PC-3 (cell line): ENCODE measurements around the gene GGCX. TPM values are rescaled to one million over a fixed set of nuclear protein-coding genes. Genes with fewer than 3 reads are reported as not detected.

Experiments
- ATAC-seq: fragments of 200-7000 bp; cut with Tn5 transposase; 2 replicates; pipeline ENCODE4 v1.9.1; 2020; ENCODE audit warnings: mild to moderate bottlenecking, moderate library complexity
- BruUV-seq: library from RNA; stranded (reverse); fragments of 400-500 nt; replicated peaks from 2 replicates; lab custom pipeline; 2021; lab: Mats Ljungman, UMichigan
- CTCF ChIA-PET: fragments of 300-600 bp; sonication (Branson Sonifier 250); formaldehyde crosslinking; loops from one replicate; lab custom pipeline; 2022; ENCODE audit warnings: antibody characterized with exemption; lab: Charles Lee
- POLR2A ChIA-PET: fragments of 300-600 bp; sonication (Branson Sonifier 250); formaldehyde crosslinking; loops from one replicate; lab custom pipeline; 2022; ENCODE audit warnings: antibody characterized with exemption; ENCODE audit not compliant: unreplicated experiment; lab: Charles Lee
- DNase-seq: peaks from one replicate; pipeline ENCODE4 v3.0.0-alpha.2; 2015
- H2AFZ ChIP-seq: fragments of 300-600 bp; sonication (generic); 2 replicates; pipeline ENCODE4 v1.6.0; 2016; ENCODE audit warnings: antibody characterized with exemption, low read length
- H3F3A ChIP-seq: fragments of 300-600 bp; sonication (generic); one replicate; pipeline ENCODE4 v1.6.0; 2017; ENCODE audit warnings: antibody characterized with exemption, low read length, control low read depth, mild to moderate bottlenecking; ENCODE audit not compliant: unreplicated experiment
- H3K27ac ChIP-seq: fragments of 300-600 bp; sonication (generic); 2 replicates; pipeline ENCODE4 v1.5.1; 2016; ENCODE audit warnings: mild to moderate bottlenecking, low read length
- H3K27me3 ChIP-seq: fragments of 300-600 bp; sonication (generic); 2 replicates; pipeline ENCODE4 v1.6.1; 2016; ENCODE audit warnings: low read length, mixed read lengths
- H3K36me3 ChIP-seq: fragments of 300-600 bp; sonication (generic); 2 replicates; pipeline ENCODE4 v1.6.1; 2016; ENCODE audit warnings: low read depth, mixed run types, low read length, mixed read lengths
- H3K4me1 ChIP-seq: fragments of 300-600 bp; sonication (generic); 2 replicates; pipeline ENCODE4 v1.5.1; 2016; ENCODE audit warnings: low read length; ENCODE audit not compliant: insufficient read depth
- H3K4me2 ChIP-seq: fragments of 300-600 bp; sonication (generic); 2 replicates; pipeline ENCODE4 v1.6.0; 2016; ENCODE audit warnings: low read length
- H3K4me3 ChIP-seq: fragments of 300-600 bp; sonication (generic); 2 replicates; pipeline ENCODE4 v1.5.1; 2016; ENCODE audit warnings: mild to moderate bottlenecking, low read length, mixed read lengths
- H3K79me2 ChIP-seq: fragments of 300-600 bp; sonication (generic); 2 replicates; pipeline ENCODE4 v1.6.1; 2017; ENCODE audit warnings: low read length, mixed read lengths
- H3K9ac ChIP-seq: fragments of 300-600 bp; sonication (generic); 2 replicates; pipeline ENCODE4 v1.6.0; 2016; ENCODE audit warnings: mild to moderate bottlenecking, low read length
- H3K9me2 ChIP-seq: fragments of 300-600 bp; sonication (generic); replicated peaks from 2 replicates; pipeline ENCODE4 v1.6.1; 2016; ENCODE audit warnings: mixed run types, low read length, mixed read lengths
- H3K9me3 ChIP-seq: fragments of 300-600 bp; sonication (generic); 2 replicates; pipeline ENCODE4 v1.6.1; 2016; ENCODE audit warnings: low read length, mixed read lengths
- H4K20me1 ChIP-seq: fragments of 300-600 bp; sonication (generic); 2 replicates; pipeline ENCODE4 v1.6.1; 2016; ENCODE audit warnings: low read length, mixed read lengths
- EZH2 ChIP-seq: fragments of 300-600 bp; sonication (generic); IDR thresholded peaks from one replicate; pipeline ENCODE4 v1.6.1; 2017; ENCODE audit warnings: antibody characterized with exemption, mild to moderate bottlenecking, low read length; ENCODE audit not compliant: unreplicated experiment
- EZH2phosphoT487 ChIP-seq: fragments of 300-600 bp; sonication (generic); IDR thresholded peaks from 2 replicates; pipeline ENCODE4 v1.6.1; 2018; ENCODE audit warnings: mild to moderate bottlenecking, antibody characterized with exemption, low read length, borderline replicate concordance
- intact Hi-C: fragments of 100-400 bp; cut with micrococcal nuclease; formaldehyde crosslinking; loops from 2 replicates; pipeline ENCODE4 v1.9.0; 2023
- total RNA-seq: library from RNA; depleted of rRNA; stranded (reverse); fragments of >200 nt; gene quantifications from 2 replicates; pipeline ENCODE4 v1.2.3, GENCODE V29; 2014
- TF ChIP-seq, protein P1 (sequence below): fragments of 300-600 bp; sonication (generic); conservative IDR thresholded peaks from 2 replicates; pipeline ENCODE4 v1.5.1; 2017; ENCODE audit warnings: antibody characterized with exemption, low read depth, mild to moderate bottlenecking, low read length

GGCX gene
- total RNA-seq, 1 experiment from 2014 or later: 46.7 TPM

DNA sequence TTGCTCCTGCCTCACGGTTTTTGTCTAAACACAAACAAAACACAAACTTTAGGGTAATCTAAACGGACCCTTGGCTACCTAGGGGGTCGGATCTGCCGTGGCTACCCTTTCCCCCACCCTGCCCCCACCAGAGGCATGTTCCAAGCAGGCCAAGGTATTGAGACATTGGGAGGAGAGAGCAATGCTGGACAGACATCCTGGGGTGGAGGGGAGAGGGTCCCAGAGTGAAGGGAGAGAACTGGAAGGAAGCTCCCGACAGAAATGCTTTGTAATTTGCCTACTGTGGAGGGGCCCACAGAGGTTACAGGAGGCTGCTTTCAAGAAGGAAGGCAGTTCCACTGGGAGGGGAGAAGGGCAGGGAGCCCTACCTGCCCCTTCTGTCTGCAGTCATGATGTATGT lies 36.3 kb downstream of the GGCX start:
- H3K9me3 ChIP-seq: no peaks in the 10 kb centered on the region
- ATAC-seq (no peak), DNase-seq (no peak)
- no peaks in the 10 kb centered on the region; the same call in 1 of the 2 replicates for H3K9me2 ChIP-seq
- no TSS peak for BruUV-seq
- POLR2A ChIA-PET: no interaction called here
- no peaks in the 10 kb centered on the region for H3F3A ChIP-seq
- no peak overlapping the region for H3K27ac ChIP-seq
- intact Hi-C loops: no loop called here
- H3K9ac ChIP-seq: no peak overlapping the region
- H4K20me1 ChIP-seq: no peaks in the 10 kb centered on the region
- 0 out of 2 replicates have a peak overlapping the region, but pooled peaks have one; percentile 19 for H2AFZ ChIP-seq
- CTCF ChIA-PET: no interaction called here
- TF ChIP-seq EZH2: no peak
- no peak for TF ChIP-seq EZH2phosphoT487
- TF ChIP-seq, protein P1, sequence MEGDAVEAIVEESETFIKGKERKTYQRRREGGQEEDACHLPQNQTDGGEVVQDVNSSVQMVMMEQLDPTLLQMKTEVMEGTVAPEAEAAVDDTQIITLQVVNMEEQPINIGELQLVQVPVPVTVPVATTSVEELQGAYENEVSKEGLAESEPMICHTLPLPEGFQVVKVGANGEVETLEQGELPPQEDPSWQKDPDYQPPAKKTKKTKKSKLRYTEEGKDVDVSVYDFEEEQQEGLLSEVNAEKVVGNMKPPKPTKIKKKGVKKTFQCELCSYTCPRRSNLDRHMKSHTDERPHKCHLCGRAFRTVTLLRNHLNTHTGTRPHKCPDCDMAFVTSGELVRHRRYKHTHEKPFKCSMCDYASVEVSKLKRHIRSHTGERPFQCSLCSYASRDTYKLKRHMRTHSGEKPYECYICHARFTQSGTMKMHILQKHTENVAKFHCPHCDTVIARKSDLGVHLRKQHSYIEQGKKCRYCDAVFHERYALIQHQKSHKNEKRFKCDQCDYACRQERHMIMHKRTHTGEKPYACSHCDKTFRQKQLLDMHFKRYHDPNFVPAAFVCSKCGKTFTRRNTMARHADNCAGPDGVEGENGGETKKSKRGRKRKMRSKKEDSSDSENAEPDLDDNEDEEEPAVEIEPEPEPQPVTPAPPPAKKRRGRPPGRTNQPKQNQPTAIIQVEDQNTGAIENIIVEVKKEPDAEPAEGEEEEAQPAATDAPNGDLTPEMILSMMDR: no peak
- H3K4me3 ChIP-seq: no peak overlapping the region
- H3K4me2 ChIP-seq: no peak overlapping the region
- H3K79me2 ChIP-seq: no peaks in the 10 kb centered on the region
- H3K4me1 ChIP-seq: 0 out of 2 replicates have a peak, but pooled peaks cover 5% of the 10 kb centered on the region
- H3K27me3 ChIP-seq: no peaks in the 10 kb centered on the region
- H3K36me3 ChIP-seq: no peaks in the 10 kb centered on the region

DNA sequence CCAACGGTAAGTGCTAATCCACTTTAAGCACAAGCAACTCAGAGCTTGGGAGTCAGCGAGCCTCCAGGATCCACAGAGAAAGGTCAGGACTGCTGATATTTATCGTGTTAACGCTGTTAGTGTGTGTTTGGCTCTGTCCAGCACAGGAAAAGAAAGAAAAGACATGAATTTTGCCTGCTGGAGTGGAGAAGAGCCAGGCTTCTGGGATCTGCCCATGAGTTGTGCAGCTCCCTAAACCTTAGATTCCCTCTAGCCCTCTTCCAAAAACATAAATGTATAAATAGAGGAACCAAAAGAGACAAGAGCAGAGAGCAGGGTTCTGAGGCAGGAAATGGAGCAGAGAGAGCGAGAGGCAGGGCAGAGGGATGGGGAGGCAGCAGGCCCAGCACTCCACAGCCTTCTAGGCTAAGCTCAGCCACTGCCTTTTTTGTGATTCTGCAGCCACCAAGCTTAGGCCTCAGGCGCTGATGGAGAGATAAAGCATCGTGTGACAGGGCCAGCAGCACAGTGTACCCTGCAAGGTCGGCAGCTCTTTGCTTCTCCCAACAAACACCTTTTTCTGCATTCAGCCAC lies 36.9 kb downstream of the GGCX start:
- DNase-seq (no peak), ATAC-seq (peak; percentile 67)
- no peaks in the 10 kb centered on the region; the same call in 1 of the 2 replicates for H3K9me2 ChIP-seq
- H4K20me1 ChIP-seq: no peaks in the 10 kb centered on the region
- no TSS peak for BruUV-seq
- no peaks in the 10 kb centered on the region for H3K27me3 ChIP-seq
- H3K9me3 ChIP-seq: no peaks in the 10 kb centered on the region
- ChIA-PET POLR2A (no interaction called here), CTCF (no interaction called here)
- no peaks in the 10 kb centered on the region for H3K36me3 ChIP-seq
- TF ChIP-seq EZH2: no peak
- TF ChIP-seq EZH2phosphoT487: no peak
- TF ChIP-seq, protein P1: no peak
- H3K79me2 ChIP-seq: no peaks in the 10 kb centered on the region
- H3F3A ChIP-seq: no peaks in the 10 kb centered on the region
- peak overlapping the region; percentile 19 for H2AFZ ChIP-seq
- intact Hi-C loops: no loop called here
- H3K9ac ChIP-seq: no peak overlapping the region
- H3K4me2 ChIP-seq: no peak overlapping the region
- no peak overlapping the region for H3K4me3 ChIP-seq
- H3K4me1 ChIP-seq: 0 out of 2 replicates have a peak, but pooled peaks cover 5% of the 10 kb centered on the region
- no peak overlapping the region for H3K27ac ChIP-seq

DNA sequence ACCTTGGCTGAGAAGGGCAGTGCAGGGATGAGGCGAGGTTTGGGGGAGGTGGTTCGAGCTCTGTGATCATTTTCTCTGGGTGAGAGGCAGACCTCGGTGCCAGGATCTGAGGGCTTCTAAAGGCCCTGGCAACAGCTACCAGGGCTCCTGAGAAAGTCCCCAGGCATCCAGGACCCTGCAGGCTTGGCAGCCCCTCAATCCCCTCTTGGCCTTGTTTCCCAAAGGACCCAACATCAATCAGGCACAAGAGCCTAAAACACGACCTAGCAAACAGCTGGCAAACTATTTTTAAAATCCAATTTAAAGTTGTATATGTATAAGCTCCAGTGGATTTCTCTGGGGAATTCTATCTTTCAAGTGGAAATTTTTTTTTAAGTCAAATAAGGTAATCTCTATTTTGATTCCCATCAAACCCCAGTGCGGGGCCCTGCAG lies 37.4 kb downstream of the GGCX start:
- H4K20me1 ChIP-seq: no peaks in the 10 kb centered on the region
- H2AFZ ChIP-seq: no peak overlapping the region
- H3F3A ChIP-seq: no peaks in the 10 kb centered on the region
- no peak overlapping the region for H3K27ac ChIP-seq
- H3K27me3 ChIP-seq: no peaks in the 10 kb centered on the region
- no peak overlapping the region for H3K9ac ChIP-seq
- 0 out of 2 replicates have a peak, but pooled peaks cover 5% of the 10 kb centered on the region for H3K4me1 ChIP-seq
- DNase-seq: no peak
- H3K79me2 ChIP-seq: no peaks in the 10 kb centered on the region
- ChIA-PET CTCF (no interaction called here), POLR2A (no interaction called here)
- no peaks in the 10 kb centered on the region; the same call in 1 of the 2 replicates for H3K9me2 ChIP-seq
- H3K4me3 ChIP-seq: no peak overlapping the region
- H3K36me3 ChIP-seq: no peaks in the 10 kb centered on the region
- no peak overlapping the region for H3K4me2 ChIP-seq
- TF ChIP-seq, protein P1: no peak
- TF ChIP-seq EZH2phosphoT487 (no peak), EZH2 (no peak)
- intact Hi-C loops: no loop called here
- no TSS peak for BruUV-seq
- H3K9me3 ChIP-seq: no peaks in the 10 kb centered on the region
- ATAC-seq: no peak
